Right lobe of liver (tissue), 6 donors: ENCODE data around the gene CRACR2B. TPM values are rescaled to one million over a fixed set of nuclear protein-coding genes. Genes with fewer than 3 reads are reported as not detected.

Source experiments
- ATAC-seq, 4 donors: fragments of 200-7000 bp; cut with Tn5 transposase; one replicate each; pipeline ENCODE4 v1.9.1; 2020; ENCODE audit warnings: mild to moderate bottlenecking in 4 of 4, moderate library complexity in 4 of 4
- DNase-seq, 3 donors: peaks; one replicate each; pipeline ENCODE4 v3.0.0-alpha.2; 2020
- H3K27ac ChIP-seq, 3 donors: fragments of 200-600 bp; one replicate each; pipeline ENCODE4 v1.8.0; 2022
- H3K27me3 ChIP-seq, 2 donors: fragments of 200-600 bp; one replicate each; pipeline ENCODE4 v1.8.0; 2022
- H3K36me3 ChIP-seq, 4 donors: fragments of 200-600 bp; sonication (generic) in 1 of 4; one replicate each; pipeline versions ENCODE4 v1.5.1 to v1.8.0; 2017 to 2022; ENCODE audit warnings: control low read depth in 1 of 4
- H3K4me1 ChIP-seq, 4 donors: fragments of 200-600 bp; sonication (generic) in 1 of 4; one replicate each; pipeline versions ENCODE4 v1.5.1 to v1.8.0; 2017 to 2022; ENCODE audit warnings: control low read depth in 1 of 4
- H3K4me3 ChIP-seq, 3 donors: fragments of 200-600 bp; one replicate each; pipeline ENCODE4 v1.8.0; 2022
- H3K9me3 ChIP-seq, 4 donors: fragments of 200-600 bp; sonication (generic) in 1 of 4; one replicate each; pipeline versions ENCODE4 v1.5.1 to v1.8.0; 2017 to 2022; ENCODE audit warnings: control low read depth in 1 of 4
- CTCF ChIP-seq, 4 donors: fragments of 200-600 bp in 3 of 4; fragments of 450-650 bp in 1 of 4; IDR thresholded peaks; one replicate each; pipeline versions ENCODE4 v1.5.1 to v1.8.0; 2016 to 2022; ENCODE audit warnings: antibody characterized with exemption in 4 of 4, mild to moderate bottlenecking in 2 of 4
- POLR2A ChIP-seq: fragments of 450-650 bp; IDR thresholded peaks from one replicate; pipeline ENCODE4 v1.6.1; 2017; ENCODE audit warnings: antibody characterized with exemption, mild to moderate bottlenecking
- WGBS: methylation state at CpG from one replicate; pipeline ENCODE4 v1.1.6; 2018; ENCODE audit warnings: low coverage, low lambda C conversion rate; ENCODE audit not compliant: insufficient coverage; ENCODE audit errors: missing lambda C conversion rate; 5-methylcytosine and 5-hydroxymethylcytosine counted together
- intact Hi-C, 2 donors: fragments of 100-400 bp; cut with DNase I; formaldehyde crosslinking; loops; one replicate each; pipeline versions ENCODE4 v1.11.2 to v1.14.1; 2022
- total RNA-seq, 6 experiments: library from RNA; depleted of rRNA in 2 of 6; stranded (reverse); fragments of >200 nt in 2 of 6; fragmentation: NEBNext Ultra II Directional in 3 of 6; extraction: Animal tissue kit (Norgen Biotek cat#: 25700) in 3 of 6; gene quantifications; one replicate each; pipeline versions ENCODE4 v1.1.0 to v1.2.4, GENCODE V29; 2016 to 2023
- donor health status: DM: no; HTN: yes; CAD: no.
- donor health status: DM: no; HTN: no; CAD: no.
- donor health status: DM: no; HTN: no; CAD: no.
- donor health status: DM: no; HTN: yes; CAD: no.
- donor health status: DM: no; HTN: yes; CAD: no.

Gene CRACR2B
- total RNA-seq, 6 experiments from 2014 or later = 2.2 to 4.0 (median 3.1) TPM

- H3K36me3 ChIP-seq = peaks cover 0 to 33% (median 21%) of the 10 kb centered on the region in 4 donors
- intact Hi-C loops = no loop called here
- no peak for TF ChIP-seq POLR2A
- TF ChIP-seq CTCF (IDR thresholded peaks at IDR 0.05) = no peak
- no peaks in the 10 kb centered on the region for H3K27me3 ChIP-seq
- WGBS = 0% methylated on average over 1 of the region's 9 CpGs
- DNase-seq = no peak
- H3K4me3 ChIP-seq = no peak overlapping the region
- ATAC-seq = no peak
- H3K27ac ChIP-seq = no peak overlapping the region
- peaks cover 0 to 36% (median 14%) of the 10 kb centered on the region in 4 donors for H3K4me1 ChIP-seq
- no peaks in the 10 kb centered on the region for H3K9me3 ChIP-seq
Measured at GRCh38 chr11:836700-837099, 9.0 kb downstream of the CRACR2B start.

DNA sequence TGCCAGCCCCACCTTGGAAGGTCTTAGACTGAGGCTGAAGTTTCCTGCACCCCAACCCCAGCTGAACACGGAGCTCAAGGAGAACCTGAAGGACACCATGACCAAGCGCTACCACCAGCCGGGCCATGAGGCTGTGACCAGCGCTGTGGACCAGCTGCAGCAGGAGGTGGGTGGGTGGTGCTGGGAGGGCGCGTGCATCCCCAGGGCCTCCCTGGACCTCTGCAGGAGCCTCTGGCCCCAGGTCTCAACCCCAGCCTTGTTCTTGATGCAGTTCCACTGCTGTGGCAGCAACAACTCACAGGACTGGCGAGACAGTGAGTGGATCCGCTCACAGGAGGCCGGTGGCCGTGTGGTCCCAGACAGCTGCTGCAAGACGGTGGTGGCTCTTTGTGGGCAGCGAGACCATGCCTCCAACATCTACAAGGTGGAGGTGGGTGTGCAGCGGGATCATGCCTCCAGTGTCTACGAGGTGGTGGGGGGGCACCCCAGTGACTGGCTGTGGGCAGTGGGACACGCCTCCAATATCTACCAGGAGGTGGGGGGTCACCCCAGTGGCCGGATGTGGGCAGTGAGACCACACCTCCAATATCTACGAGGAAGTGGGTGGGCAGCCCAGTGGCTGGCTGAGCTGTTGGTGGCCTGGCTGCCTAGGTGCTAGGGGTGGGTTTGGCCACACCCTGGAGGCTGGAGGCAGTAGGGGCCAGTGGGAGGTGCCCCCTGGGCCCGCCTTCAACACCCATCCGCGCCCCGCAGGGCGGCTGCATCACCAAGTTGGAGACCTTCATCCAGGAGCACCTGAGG is 9.7 kb downstream of the CRACR2B start:
- intact Hi-C loops = no loop called here
- no peak for TF ChIP-seq CTCF (IDR thresholded peaks at IDR 0.05)
- Histone ChIP-seq H3K27ac (no peak overlapping the region), H3K4me1 (peaks cover 0 to 34% (median 12%) of the 10 kb centered on the region in 4 donors), H3K9me3 (no peaks in the 10 kb centered on the region), H3K36me3 (peaks cover 0 to 33% (median 21%) of the 10 kb centered on the region in 4 donors), H3K27me3 (no peaks in the 10 kb centered on the region), H3K4me3 (no peak overlapping the region)
- no peak for DNase-seq
- WGBS = 67% methylated on average over 4 of the region's 22 CpGs
- no peak for ATAC-seq

- peaks cover 0 to 32% (median 12%) of the 10 kb centered on the region in 4 donors for H3K4me1 ChIP-seq
- no peak overlapping the region for H3K27ac ChIP-seq
- H3K27me3 ChIP-seq = no peaks in the 10 kb centered on the region
- WGBS = no CpG with 5 or more reads among the region's 8 CpGs
- intact Hi-C loops = no loop called here
- no peaks in the 10 kb centered on the region for H3K9me3 ChIP-seq
- no peak overlapping the region for H3K4me3 ChIP-seq
- TF ChIP-seq CTCF (IDR thresholded peaks at IDR 0.05) (no peak), POLR2A (no peak)
- DNase-seq = no peak
- H3K36me3 ChIP-seq = peaks cover 0 to 33% (median 21%) of the 10 kb centered on the region in 4 donors
- no peak for ATAC-seq
Measured at GRCh38 chr11:837990-838307, 10.2 kb downstream of the CRACR2B start.

DNA sequence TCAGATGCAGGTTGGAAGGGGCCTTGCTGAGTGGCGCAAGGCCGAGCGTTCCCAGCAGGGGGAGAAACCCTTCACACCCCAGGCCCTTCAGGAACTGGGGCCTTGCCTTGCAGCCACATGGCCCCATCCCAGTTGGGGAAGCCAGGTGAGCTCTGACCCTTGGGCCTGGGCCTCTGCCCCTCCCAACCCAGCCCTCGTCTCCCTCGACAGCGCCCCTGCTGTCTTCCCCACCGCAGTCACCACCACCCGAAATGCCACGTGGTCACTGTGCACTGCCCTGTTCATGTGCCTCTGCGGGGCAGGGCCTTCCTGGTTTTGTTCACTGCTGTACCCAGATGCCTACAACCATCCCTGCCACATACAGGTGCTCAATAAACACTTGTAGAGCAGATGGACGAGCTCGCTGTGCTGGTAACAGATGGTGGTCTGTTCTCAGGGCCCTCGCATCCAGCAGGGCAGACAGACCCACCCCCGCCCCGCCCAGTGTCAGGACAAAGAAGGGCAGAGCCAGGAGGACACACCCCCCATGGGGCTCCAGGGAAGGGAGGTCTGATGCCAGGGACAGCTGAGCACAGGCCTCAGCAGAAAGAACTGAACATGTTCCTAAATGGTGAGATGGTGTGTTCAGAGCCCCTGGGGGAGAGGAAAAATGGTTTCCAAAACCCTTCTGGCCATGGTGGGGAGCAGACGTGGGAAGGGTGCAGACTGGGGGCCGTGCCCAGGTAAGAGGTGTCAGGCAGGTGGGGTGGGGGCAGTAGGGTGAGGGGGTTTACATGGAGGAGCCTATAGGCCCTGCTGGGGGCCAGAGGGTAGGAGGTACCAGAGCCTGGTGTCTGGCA is 10.9 kb downstream of the CRACR2B start:
- Histone ChIP-seq H3K27me3 (no peaks in the 10 kb centered on the region), H3K27ac (no peak overlapping the region), H3K4me3 (no peak overlapping the region), H3K9me3 (no peaks in the 10 kb centered on the region), H3K36me3 (peaks cover 0 to 33% (median 21%) of the 10 kb centered on the region in 4 donors), H3K4me1 (peaks cover 0 to 34% (median 12%) of the 10 kb centered on the region in 4 donors)
- TF ChIP-seq CTCF (IDR thresholded peaks at IDR 0.05) = no peak
- TF ChIP-seq POLR2A = no peak
- WGBS = 59% methylated on average over 9 of the region's 17 CpGs
- no peak for DNase-seq
- ATAC-seq = no peak
- intact Hi-C loops = no loop called here
